Parathyroid adenoma (tissue), 2 donors: ENCODE data around the gene UTY.

Experiments
- H2AFZ ChIP-seq: fragments of 300-600 bp; sonication (generic); one replicate; pipeline ENCODE4 v1.7.0; 2017; ENCODE audit warnings: antibody characterized with exemption, mild to moderate bottlenecking
- H3K27ac ChIP-seq: fragments of 300-600 bp; sonication (generic); one replicate; pipeline ENCODE4 v1.7.0; 2017
- H3K27me3 ChIP-seq: fragments of 300-600 bp; sonication (generic); one replicate; pipeline ENCODE4 v1.7.0; 2017; ENCODE audit warnings: low read length; ENCODE audit not compliant: control insufficient read depth, insufficient read depth
- H3K36me3 ChIP-seq: fragments of 300-600 bp; sonication (generic); one replicate; pipeline ENCODE4 v1.7.0; 2017; ENCODE audit warnings: low read length; ENCODE audit not compliant: control insufficient read depth, insufficient read depth
- H3K4me1 ChIP-seq: fragments of 300-600 bp; sonication (generic); one replicate; pipeline ENCODE4 v1.7.0; 2017; ENCODE audit warnings: control low read depth
- H3K4me2 ChIP-seq: fragments of 300-600 bp; sonication (generic); one replicate; pipeline ENCODE4 v1.7.0; 2017; ENCODE audit warnings: low read length
- H3K4me3 ChIP-seq: fragments of 300-600 bp; sonication (generic); one replicate; pipeline ENCODE4 v1.7.0; 2017; ENCODE audit warnings: low read depth, low read length
- H3K79me2 ChIP-seq: fragments of 300-600 bp; sonication (generic); one replicate; pipeline ENCODE4 v1.7.0; 2017; ENCODE audit warnings: control low read depth
- H3K9ac ChIP-seq: fragments of 300-600 bp; sonication (generic); one replicate; pipeline ENCODE4 v1.7.0; 2017; ENCODE audit warnings: mild to moderate bottlenecking
- H3K9me3 ChIP-seq: fragments of 300-600 bp; sonication (generic); one replicate; pipeline ENCODE4 v1.7.0; 2017; ENCODE audit warnings: low read length; ENCODE audit not compliant: control insufficient read depth
- TF ChIP-seq, protein P1 (sequence below): fragments of 300-600 bp; sonication (generic); IDR thresholded peaks from one replicate; pipeline ENCODE4 v1.7.0; 2017; ENCODE audit warnings: antibody characterized with exemption, mild to moderate bottlenecking
- donor health status: primary hyperparathyroidism.

UTY gene

GRCh38 chrY:13435968-13436937 lies 43.6 kb downstream of the UTY start:
- Histone ChIP-seq H3K9ac (no peak overlapping the region), H3K4me3 (no peak overlapping the region), H3K4me2 (no peak overlapping the region), H3K27me3 (no peaks in the 10 kb centered on the region), H3K9me3 (no peaks in the 10 kb centered on the region), H3K4me1 (no peaks in the 10 kb centered on the region), H2AFZ (no peak overlapping the region), H3K79me2 (no peaks in the 10 kb centered on the region), H3K36me3 (no peaks in the 10 kb centered on the region), H3K27ac (no peak overlapping the region)
- TF ChIP-seq, protein P1, sequence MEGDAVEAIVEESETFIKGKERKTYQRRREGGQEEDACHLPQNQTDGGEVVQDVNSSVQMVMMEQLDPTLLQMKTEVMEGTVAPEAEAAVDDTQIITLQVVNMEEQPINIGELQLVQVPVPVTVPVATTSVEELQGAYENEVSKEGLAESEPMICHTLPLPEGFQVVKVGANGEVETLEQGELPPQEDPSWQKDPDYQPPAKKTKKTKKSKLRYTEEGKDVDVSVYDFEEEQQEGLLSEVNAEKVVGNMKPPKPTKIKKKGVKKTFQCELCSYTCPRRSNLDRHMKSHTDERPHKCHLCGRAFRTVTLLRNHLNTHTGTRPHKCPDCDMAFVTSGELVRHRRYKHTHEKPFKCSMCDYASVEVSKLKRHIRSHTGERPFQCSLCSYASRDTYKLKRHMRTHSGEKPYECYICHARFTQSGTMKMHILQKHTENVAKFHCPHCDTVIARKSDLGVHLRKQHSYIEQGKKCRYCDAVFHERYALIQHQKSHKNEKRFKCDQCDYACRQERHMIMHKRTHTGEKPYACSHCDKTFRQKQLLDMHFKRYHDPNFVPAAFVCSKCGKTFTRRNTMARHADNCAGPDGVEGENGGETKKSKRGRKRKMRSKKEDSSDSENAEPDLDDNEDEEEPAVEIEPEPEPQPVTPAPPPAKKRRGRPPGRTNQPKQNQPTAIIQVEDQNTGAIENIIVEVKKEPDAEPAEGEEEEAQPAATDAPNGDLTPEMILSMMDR = no peak

DNA sequence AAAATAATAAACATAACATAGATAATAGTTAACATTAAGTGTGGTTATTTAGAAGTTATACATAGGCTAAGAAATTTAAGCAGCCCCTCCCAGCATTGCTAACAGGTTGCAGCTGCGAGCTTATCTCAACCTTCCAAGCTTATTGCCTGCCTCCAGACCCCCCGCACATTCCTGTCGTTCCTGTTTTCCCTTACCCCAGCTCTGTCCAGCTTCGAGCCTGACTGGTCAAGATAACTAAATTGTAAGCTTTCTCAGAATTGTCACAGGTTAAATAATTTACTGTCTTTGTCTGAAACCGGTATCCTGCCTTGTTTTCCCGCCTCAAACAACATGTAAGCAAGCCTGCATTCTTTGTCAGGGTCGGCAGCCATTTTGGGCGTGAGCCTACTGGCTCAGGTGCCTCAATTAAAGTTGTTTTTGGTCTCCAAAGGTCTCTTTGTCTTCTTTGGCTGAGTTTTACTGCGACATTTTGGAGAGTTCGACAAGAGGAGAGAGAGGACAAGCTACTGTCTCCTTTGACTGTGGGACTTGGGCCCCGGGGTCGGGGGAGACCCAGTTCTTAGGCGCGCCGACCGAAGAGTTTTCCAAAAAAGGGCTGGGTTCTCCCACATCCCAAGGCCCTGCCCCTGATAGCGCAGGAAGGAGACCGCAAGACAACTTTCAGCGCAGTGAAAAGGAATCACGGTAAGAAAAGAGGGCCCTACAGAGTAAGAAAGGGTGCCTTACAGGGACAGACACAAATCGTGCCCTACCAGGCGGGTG lies 44.4 kb downstream of the UTY start:
- Histone ChIP-seq H3K79me2 (no peaks in the 10 kb centered on the region), H3K9ac (no peak overlapping the region), H3K27ac (no peak overlapping the region), H3K4me1 (no peaks in the 10 kb centered on the region), H3K36me3 (no peaks in the 10 kb centered on the region), H3K27me3 (no peaks in the 10 kb centered on the region), H3K9me3 (no peaks in the 10 kb centered on the region), H2AFZ (no peak overlapping the region), H3K4me2 (no peak overlapping the region), H3K4me3 (no peak overlapping the region)
- TF ChIP-seq, protein P1 = no peak

GRCh38 chrY:13432293-13433025 lies 47.4 kb downstream of the UTY start:
- no peaks in the 10 kb centered on the region for H3K79me2 ChIP-seq
- H3K9me3 ChIP-seq = no peaks in the 10 kb centered on the region
- no peaks in the 10 kb centered on the region for H3K36me3 ChIP-seq
- no peak overlapping the region for H3K27ac ChIP-seq
- no peak overlapping the region for H3K4me2 ChIP-seq
- H2AFZ ChIP-seq = no peak overlapping the region
- H3K9ac ChIP-seq = no peak overlapping the region
- no peaks in the 10 kb centered on the region for H3K4me1 ChIP-seq
- TF ChIP-seq, protein P1 = no peak
- no peaks in the 10 kb centered on the region for H3K27me3 ChIP-seq
- H3K4me3 ChIP-seq = no peak overlapping the region

- no peak overlapping the region for H2AFZ ChIP-seq
- no peak overlapping the region for H3K9ac ChIP-seq
- TF ChIP-seq, protein P1 = no peak
- H3K4me1 ChIP-seq = no peaks in the 10 kb centered on the region
- no peaks in the 10 kb centered on the region for H3K27me3 ChIP-seq
- H3K4me3 ChIP-seq = no peak overlapping the region
- no peaks in the 10 kb centered on the region for H3K79me2 ChIP-seq
- H3K4me2 ChIP-seq = no peak overlapping the region
- H3K27ac ChIP-seq = no peak overlapping the region
- H3K36me3 ChIP-seq = no peaks in the 10 kb centered on the region
- H3K9me3 ChIP-seq = no peaks in the 10 kb centered on the region
These were observed 50.3 kb downstream of the UTY start for GRCh38 chrY:13429551-13429950.
